HG03039 (cell line): Measurements from ENCODE around the gene TNS1.

ENCODE experiments used
- ATAC-seq: cut with Tn5 transposase; IDR thresholded peaks from one replicate; pipeline ENCODE4 v1.9.1; 2021; ENCODE audit warnings: mild to moderate bottlenecking, moderate library complexity; ENCODE audit not compliant: unreplicated experiment

The TNS1 gene

DNA sequence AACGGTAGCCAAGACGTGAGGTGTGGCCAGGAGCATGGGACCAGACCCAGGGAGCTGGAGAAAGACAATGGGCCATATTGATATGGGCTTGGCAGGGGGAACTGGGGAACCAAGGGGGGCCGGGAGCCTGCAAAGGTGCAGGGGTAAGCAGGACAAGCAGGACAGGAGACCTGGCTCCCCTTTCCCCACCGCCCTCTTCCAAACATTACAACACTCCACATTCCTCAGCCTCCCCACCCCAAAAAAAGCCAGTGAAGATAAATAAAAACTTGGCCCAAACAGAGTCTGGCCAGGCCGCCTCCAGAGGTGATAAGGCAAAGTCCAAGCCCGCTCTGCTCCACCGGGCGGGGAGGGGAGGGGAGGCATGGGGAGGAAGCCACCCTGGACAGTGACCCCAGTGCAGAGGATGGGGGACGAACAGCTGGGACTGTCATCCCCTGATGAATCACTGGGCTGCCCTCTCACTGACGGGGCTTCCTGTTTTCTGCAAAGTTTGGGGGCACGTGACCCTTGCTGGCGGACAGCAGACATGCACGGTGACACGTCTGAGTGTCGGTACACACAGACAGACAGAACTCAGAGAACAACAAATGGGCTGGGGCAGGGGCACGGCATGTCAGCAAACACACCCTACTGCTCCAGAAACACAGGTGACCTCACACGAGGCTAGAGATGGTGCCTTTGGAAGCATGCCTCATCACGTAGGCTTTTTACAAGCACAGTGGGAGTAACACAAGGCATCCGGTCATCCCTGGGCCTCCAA lies 100.2 kb downstream of the TNS1 start:
- no peak for ATAC-seq

DNA sequence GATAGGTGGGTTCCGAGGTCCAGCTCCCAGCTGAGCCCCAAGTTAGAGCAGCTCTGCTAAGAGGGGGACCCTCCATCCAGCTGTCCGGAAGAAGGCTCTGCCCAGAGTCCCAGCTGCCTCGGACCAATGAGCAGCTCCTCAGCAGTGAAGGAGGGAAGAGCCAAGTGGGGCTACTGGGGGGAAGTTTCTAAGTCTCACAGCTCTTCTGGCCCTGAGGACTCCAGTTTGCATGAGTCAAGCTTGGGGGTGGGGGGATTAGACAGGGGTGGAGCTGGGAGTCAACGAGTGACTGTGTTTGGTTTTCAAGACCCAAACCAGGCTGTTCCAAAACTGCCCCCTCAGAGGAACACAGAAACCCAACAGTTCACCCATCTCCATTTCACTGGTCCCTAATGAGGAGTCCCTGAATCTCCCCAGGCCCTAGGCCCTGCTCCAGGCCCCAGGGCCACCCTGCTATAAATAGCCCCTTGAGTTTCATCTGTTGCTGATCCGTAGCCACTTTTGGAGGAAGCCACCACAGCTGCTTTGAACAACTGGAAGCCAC lies 100.9 kb downstream of the TNS1 start:
- ATAC-seq: no peak

DNA sequence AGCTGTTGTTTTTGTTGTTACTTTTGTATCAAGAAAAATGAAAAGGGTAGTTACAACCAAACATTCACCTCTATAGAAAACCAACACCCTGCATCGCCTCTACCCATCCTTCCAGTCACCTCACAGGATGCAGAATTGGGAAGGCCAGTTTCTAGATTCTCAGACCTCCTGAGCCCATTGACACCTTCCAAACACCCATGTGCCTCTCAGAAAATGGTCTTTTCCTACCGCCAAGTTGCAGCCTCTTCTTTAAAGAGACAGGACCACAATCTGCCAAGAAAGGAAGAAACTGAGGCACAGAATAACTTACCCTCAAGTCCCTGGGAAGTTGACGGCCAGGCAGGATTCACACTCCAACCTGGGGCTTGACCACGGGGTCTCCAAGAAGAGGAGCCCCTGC lies 101.4 kb downstream of the TNS1 start:
- ATAC-seq: no peak

DNA sequence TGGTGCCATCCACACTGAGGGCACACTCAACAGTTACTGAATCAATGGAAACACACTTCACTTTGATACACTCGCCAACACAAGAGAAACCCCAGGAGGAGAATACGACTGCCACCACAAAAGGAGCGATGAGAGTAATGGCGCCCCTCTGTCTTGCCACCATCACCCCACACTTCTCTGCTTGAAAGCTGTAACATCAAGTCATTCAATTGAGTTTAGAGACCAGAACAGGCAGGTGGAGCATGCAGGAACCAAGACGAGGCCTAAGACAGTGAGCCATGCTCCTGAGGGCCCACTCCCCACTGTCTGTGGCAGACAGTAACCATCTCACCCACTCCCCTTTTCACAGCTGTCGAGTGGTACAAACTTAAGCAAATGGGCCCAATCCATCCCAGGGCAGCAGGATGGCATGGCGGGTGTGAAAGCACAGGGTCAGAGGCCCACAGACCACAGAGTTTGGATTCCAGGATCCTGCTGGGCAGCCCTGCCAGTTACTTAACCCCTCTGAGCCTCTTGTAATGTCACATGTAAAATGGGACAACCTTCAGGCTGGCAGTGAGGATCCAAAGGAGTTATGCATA lies 101.9 kb downstream of the TNS1 start:
- ATAC-seq: no peak

DNA sequence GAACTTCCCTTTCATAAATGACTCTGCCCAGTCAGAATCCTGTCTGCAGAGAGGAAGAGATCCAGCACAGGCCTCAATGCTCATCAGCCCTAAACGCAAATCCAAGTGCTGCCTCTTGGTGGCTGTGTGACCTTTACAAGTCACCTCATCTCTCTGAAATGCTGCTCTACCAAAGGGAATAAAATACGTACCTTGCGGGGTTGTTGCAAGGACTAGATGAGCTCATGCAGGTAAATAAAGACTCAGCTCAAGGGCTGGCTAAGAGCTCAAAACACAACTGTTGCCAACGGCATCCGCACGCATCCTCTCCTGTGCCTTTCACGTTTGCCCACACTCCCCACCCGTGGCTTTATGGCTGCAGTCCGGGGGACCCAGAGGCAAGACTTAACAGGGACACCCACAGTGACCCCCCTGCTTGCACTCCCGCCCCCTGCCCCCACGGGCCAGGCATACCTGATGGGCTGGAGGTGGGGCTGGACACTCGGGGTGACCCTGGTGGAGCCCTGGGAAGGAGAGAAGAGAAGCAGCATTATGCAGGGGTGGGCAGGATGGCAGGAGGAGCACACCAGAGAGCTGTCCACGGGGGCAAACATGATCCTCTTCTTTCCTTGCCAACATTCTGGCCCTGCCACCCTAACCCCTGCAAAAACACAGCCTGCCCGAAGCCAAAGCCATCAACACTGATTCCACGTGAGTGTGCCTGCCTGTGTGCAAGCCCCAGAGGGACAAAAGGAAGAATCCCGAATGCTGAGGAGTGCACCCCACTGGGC lies 102.6 kb downstream of the TNS1 start:
- no peak for ATAC-seq

DNA sequence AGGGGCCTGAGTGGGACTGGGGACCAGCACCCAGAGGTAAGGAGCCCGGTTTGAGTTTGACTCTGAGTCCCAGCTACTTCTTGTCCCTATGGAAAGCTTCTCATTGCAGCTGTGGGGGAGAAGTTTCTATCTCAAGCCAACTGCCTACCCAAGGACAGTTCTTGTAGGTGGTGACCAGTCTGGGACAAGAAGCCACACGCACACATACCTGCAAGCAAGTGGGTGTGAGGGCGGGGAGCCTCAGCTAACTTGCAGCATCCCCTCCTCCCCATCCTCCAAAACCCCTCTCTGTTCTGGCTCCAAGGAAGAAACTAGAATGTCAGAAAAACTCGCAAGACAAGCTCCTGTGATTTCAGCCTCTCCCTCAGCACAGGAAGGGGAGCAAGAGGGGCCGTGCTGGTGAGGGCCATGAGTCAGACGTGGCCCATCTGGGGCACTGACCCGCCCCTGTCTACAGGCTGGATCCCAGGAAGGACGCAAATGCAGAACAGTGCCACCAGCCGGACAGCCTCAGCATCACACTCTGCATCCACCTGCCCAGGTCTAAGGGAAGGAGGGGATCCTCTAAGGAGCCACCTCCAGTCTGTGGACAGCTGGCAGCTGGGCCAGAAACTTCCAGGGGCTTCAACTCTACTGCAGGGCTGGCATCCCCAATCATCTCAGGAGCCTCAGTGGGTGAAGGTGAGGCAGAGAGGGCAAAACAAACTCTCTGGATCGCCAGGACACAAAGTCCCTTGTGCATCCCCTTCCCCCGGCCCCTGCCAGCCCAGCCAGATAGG lies 103.4 kb downstream of the TNS1 start:
- ATAC-seq: no peak

DNA sequence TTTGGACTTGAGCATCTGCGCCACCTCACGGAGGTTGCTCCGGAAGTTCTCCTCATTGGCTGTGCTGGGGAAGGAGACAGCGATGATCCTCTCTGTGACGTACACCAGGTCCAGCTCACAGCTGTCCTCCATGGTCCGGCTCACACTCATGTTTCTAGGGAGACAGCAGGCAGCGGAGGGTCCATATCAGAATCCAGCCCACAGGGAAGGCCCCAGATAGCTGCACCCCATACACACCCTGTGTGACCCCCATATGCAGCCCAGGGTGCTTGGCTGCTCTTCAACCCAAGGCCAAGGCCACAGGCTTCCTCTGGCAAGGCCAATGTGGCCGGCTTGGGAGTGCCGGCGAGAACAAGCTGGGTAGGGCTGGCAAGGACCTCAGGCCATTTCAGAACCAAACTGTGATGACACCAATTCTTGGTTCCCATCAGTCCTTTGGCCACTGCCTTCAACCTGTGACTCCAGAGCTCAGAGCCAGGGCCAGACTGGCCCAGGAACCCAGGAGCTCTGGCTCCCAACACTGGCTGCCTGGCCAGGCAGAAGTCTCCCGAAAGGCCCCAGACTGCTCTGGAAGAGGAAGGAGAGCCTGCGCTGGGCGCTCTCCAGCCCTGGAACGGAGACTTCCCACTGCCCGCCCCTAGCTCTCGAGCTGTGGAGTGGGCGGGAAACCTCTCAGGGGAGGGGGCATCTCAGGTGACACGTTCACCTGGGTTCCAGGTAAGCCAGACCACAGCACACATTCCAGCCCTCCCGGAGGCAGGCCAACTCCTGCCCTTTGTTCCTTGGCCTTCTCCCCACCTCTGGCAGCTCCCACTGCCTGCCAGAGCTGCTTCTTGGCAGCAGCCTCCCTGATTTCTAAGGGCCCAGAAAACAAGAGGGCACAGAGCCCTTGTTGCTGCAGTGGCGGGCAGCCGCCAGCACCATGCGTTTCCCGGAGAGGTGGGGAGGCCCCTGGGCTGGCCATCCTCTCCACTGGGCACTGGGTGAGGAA lies 104.7 kb downstream of the TNS1 start:
- ATAC-seq: no peak

DNA sequence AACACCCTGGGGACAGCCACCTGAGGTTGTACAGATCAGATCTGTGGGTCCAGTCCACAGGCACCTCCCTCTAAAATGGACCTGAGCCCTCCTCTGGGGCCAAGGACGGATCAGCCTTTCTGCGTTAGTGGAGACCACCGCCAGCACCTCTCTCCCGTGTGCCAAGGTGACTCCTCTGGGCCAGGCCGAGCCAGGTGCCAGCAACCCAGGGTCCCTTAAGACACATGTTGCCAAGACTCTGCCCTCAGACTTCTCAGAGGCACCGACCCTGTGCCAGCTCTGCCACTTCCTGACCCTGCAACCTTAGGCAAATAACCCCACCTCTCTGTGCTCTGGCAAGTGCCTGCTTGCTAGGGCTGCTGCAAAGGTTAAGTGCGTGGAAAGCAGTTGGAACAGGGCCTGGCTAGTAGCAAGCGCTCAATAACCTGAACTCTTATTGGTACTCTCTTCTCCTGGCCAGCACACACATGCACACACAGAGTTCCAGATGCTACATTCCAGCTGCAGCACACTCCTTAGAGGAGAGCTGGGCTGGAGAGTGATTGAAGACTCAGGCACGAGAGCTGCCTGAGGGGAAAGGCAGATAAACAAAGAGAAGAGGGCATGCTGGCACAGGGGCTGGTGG lies 105.6 kb downstream of the TNS1 start:
- ATAC-seq: no peak

DNA sequence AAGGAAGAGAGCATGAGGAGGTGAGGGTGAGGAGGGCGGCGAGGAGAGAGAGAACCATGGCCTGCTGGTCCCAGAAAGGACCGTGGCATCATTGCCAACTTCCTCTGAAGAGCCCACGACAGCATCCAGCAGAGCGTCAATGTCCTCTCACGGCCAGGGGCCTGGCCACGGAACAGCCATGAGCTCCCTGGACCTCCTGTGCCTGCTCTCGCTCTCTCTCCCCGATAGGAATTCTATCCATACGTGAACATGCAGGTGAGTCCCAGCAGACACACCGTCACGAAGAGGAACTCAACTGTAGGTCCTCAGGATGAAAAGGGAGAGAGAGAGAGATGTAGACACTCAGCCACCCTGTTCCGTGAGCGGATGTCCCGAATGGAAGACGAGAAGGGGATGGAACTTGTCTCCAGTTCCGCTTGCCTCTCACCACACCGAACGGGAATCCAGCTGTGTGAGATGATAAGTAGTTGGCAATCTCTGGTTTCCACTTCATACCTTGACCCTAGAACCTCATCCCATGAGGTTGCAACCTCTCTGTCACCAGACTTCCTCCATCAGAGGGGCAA lies 107.6 kb downstream of the TNS1 start:
- no peak for ATAC-seq

DNA sequence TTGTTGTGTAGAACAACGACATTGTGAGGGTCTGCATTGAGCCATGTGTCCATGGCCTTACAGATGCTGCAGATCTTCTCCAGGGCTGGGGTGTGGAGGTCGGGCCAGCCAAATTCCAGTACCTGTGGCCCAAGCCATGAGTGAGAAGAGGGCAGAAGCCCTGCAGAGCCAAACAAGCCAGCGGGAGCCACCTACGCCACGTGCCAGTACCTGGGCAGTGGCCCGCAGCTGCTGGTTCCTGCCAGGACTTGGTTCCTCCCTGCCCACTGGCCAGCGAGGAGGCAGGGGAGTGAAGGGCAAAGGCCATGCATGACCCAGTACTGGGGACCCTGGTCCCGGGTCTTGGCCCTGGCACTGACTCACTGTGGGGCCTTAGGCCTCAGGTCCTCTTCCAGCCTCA lies 109.4 kb downstream of the TNS1 start:
- no peak for ATAC-seq

DNA sequence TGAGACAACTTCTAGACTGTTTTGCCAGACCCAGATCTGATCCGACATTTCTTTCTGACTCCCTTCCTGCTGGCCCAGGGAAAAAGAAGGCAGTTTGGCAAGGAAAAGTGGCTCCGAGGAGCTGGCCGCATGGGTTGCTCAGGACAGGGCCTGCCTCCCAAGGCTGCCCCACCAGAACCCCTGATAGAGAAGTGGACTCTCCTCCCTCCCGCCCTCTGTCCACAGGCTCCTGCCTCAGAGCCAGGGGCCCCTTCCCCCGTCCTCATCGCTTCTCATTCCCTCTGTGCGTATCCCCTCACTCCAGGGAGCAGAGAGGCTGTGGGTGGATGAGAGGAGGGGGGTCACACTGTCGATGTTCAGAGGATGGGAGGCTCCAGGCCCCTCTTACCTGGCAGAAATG lies 110.2 kb downstream of the TNS1 start:
- no peak for ATAC-seq

DNA sequence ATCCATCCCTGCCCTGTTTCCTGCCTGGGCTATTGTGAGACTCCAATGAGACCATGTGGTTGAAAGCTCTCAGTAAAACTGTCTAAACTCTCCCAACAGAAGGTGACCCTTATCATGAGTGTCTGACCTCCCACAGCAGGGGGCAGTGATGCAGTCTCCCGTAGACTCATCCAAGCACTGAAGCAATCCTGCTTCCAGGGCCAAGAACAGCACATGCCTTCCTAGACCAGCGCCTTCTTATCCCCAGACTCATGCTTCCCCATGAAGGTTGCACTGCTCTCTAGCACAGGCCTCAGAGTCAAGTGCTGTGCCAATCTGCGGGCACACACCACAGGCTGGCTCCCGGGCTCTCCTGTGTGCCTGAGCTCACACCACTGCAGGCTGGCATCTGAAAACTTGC lies 112.3 kb downstream of the TNS1 start:
- ATAC-seq: no peak

DNA sequence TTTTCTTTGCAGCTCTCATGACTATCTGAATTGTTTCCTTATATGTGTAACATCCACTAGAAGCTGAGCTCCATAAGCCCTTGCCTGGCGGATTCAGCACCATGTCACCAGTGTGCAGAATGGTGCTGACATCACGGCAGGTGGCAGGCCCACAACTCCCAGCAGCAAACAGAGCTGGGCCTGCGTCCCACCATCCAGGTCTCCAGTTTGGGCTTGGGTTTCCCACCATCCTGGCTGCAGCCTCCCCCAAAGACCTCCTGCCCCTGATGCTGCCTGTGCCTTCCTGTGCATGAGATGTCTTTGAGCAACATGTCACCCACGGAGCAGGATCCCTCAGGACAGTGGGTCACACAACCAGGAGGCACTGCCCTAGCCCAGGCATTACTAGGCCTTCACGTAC lies 113.1 kb downstream of the TNS1 start:
- no peak for ATAC-seq

DNA sequence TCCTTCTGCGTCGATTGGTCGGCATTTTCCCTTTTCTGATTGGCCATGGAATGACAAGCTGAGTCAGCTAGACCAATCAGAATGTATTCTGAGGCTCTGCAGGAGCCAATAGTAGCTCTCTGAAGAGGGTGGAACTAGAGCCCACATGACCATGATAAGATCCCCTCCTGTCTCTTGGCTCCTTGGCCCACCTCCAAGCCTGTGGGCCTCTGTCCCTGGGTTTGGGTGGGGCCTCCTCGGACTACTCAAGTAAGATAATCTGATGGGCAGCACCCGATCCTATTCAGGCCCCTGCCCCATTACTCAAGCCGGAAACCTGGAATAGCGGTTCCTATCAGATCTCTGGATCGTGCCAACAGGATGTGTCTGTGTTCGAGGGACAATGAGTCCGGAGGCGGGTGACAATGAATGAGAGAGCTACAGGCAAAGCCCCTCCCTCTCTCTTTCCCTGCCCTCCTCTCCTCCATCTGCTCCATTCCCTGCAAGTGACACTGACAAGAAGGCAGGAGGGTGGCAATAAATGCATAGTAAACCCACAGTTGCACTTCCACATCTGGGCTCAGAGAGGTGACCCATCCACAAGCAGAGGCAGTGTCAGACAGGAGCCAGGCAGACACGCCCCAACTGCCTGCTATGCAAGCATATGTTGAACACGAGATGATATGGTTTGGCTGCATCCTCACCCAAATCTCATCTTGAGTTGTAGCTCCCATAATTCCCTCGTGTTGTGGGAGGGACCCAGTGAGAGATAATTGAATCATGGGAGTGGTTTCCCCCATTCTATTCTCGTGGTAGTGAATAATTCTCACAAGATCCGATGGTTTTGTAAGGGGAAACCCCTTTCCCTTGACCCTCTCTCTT lies 114.7 kb downstream of the TNS1 start:
- no peak for ATAC-seq

DNA sequence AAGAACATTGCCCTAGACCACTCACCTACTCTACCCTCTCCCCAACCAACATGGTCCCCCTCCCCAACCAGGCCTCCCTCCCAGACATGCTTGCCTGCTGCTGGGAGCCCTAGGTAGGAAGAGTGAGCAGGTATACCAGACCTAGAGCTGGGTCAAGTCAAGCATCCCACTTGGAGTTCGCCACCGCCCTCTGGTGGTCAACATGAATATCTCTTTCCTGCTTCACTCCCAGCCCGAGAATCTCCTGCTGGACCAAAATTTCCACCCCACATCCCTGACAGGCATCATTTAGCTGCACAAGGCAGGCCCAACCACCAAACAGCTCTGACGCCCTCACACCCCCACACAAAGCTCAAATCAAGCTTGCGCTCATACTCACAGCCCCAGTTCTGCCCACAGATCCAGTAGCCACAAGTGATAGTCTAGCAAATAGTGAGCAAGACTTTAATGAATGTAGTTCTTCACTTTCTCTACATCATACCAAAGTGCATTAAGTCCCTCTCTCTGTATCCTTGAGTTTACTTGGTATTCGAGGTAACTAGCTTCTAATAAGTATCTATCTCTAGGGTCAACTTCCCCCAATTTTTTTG lies 116.0 kb downstream of the TNS1 start:
- no peak for ATAC-seq

DNA sequence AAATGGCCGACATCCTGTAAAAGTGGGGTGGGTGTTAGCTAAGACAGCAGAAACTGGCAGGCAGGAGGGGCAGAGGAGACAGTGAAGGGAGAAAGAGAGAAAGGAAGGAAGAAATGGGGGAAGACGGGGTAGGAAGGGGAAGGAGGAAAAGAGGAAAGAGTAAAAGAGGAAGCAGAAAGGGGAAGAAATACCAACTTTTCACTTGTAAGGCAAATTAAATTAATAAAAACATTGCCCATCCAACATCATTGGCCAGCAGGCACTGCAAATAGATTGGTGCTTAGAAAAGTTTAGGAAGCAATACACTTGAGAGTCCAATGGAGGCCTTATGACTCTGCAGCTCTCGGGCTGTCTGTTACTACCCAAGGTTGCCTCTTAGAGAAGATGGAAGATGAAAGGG lies 116.7 kb downstream of the TNS1 start:
- no peak for ATAC-seq

DNA sequence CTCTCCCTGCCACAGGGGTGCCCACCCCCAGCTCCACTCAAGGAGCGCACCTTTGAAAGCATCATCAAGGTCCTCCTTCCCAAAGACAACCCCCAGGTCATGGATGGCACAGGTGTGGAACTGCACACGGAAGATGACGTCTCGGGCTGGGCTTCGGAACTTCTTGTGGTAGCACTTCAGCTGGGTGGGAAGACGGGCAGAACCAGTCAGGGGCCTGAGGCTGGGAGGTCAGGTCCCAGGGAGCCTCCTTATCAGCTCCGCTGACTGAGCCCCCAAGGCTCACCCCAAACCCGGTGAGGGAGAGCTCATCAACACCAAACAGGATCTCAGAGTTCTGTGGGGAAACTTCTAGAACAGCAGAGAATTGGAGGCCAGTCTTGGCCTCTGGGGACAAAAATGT lies 117.8 kb downstream of the TNS1 start:
- no peak for ATAC-seq

DNA sequence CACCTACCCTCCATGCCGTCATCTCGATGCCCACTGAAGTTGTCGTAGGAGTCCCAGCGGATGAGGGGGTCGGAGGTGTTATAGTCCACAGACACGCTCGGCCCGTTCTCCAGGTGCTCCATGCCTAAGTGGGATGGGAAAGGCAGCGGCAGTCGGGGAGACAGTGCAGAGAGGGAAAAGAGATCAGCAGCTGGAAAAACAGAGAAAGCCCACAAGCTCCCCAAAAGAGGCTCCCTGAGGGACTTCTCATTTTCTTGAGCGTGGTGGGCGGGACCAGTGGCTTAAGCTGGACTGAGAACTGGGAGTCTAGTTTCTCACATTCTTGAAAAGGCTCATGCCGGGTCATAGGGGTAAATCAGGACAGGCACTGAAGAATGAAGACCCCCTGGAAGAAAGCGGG lies 121.9 kb downstream of the TNS1 start:
- ATAC-seq: no peak
